HFF-Myc (cell line): ENCODE results near the gene CHAC2.
"Not testable (repeated sequence)": the region's sequence is repeated elsewhere in the genome, so short reads cannot be mapped to it uniquely, and the experiment has no call there.

ENCODE experiments used
- DNase-seq: peaks from one replicate; pipeline ENCODE4 v3.0.0-alpha.2; 2011; ENCODE audit warnings: low read depth; ENCODE audit errors: extremely low read depth
- H3K4me3 ChIP-seq: replicated peaks from 2 replicates; pipeline ENCODE4 v1.5.1; 2011; ENCODE audit warnings: low read depth, mild to moderate bottlenecking, control low read depth, low read length
- CTCF ChIP-seq: IDR thresholded peaks from 2 replicates; pipeline ENCODE4 v1.5.1; 2012; ENCODE audit warnings: mild to moderate bottlenecking, low read depth, low read length, control low read depth; ENCODE audit errors: missing control alignments

The CHAC2 gene

GRCh38 chr2:53753041-53753440 is 14.6 kb upstream of the CHAC2 start:
- H3K4me3 ChIP-seq: no peak overlapping the region
- TF ChIP-seq CTCF: no peak
- no peak for DNase-seq

- no peak for DNase-seq
- H3K4me3 ChIP-seq: no peak overlapping the region
- TF ChIP-seq CTCF: no peak
Measured at GRCh38 chr2:53755121-53755520, 12.5 kb upstream of the CHAC2 start.

GRCh38 chr2:53756644-53757043 is 11.0 kb upstream of the CHAC2 start:
- no peak for TF ChIP-seq CTCF
- no peak overlapping the region for H3K4me3 ChIP-seq
- no peak for DNase-seq

- not testable (repeated sequence) for H3K4me3 ChIP-seq, DNase-seq
Measured at GRCh38 chr2:53757206-53757605, 10.4 kb upstream of the CHAC2 start.

GRCh38 chr2:53765767-53766166 is 1.8 kb upstream of the CHAC2 start:
- no peak for TF ChIP-seq CTCF
- H3K4me3 ChIP-seq: no peak overlapping the region
- DNase-seq: no peak

- TF ChIP-seq CTCF: no peak
- no peak for DNase-seq
- H3K4me3 ChIP-seq: peak overlapping the region; percentile 89
Measured at GRCh38 chr2:53768242-53768542, 588 bp downstream of the CHAC2 start.

GRCh38 chr2:53769318-53769945 is 1.8 kb downstream of the CHAC2 start:
- TF ChIP-seq CTCF: no peak
- peak overlapping the region; percentile 89 for H3K4me3 ChIP-seq
- no peak for DNase-seq
